ENCODE results near the gene ZNF672. TPM values are rescaled to one million over a fixed set of nuclear protein-coding genes. Genes with fewer than 3 reads are reported as not detected.
A peak's percentile ranks its signal among the peaks of the same experiment; 100 is the strongest.

ZNF672 gene
- total RNA-seq, 1 donor from 2014 or later, result 36.1 TPM

DNA sequence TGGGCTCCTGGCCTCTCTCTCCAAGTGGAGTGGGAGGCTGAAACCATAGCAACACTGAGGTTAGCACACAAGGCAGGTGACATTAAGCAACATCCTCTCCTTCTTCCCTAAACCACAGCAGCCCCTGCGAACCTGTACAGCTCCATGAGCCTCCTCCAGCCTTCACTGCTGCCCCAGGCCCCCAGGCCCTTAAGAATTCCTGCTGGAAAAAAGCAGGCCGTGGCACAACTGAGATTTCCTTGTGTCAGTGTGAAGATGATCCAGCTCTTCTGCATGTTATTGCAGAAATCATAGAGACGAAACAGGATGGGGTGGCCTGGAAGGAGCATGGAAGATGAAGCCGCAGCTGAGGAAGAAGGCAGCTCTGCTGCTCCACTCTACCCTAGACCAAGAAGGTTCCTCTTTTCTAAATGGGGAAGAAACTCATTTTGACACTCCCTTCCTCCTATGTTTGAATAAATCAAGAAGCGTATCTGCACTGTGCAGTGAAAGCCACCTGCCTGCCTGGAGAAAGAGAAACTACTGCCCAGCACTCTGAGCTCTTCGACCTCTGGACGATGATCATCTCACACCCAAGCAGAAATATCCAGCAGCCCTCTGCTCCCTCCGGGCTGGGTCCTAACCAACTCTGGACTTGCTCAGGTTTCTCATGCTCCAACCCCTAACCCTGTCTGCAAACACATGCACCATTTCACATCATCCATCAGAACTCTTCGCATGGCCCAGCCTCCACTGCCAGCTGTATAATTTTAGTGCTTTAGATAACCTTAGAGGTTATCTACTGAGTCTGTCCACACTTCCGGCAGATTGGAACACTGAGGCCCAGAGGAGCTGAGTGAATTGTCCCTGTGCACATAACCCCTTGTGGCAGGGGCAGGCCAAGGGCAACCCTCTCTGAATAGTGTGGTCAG is 33.0 kb upstream of the ZNF672 start:
- Mint-ChIP-seq H3K4me3 (no peak overlapping the region), H3K27ac (no peak overlapping the region), H3K4me1 (no peaks in the 10 kb centered on the region), H3K36me3 (peaks cover 1% of the 10 kb centered on the region), H3K27me3 (ENCODE audit: low read depth) (no peaks in the 10 kb centered on the region), H3K9me3 (peaks cover 24% of the 10 kb centered on the region)
- TF ChIP-seq, protein P1, sequence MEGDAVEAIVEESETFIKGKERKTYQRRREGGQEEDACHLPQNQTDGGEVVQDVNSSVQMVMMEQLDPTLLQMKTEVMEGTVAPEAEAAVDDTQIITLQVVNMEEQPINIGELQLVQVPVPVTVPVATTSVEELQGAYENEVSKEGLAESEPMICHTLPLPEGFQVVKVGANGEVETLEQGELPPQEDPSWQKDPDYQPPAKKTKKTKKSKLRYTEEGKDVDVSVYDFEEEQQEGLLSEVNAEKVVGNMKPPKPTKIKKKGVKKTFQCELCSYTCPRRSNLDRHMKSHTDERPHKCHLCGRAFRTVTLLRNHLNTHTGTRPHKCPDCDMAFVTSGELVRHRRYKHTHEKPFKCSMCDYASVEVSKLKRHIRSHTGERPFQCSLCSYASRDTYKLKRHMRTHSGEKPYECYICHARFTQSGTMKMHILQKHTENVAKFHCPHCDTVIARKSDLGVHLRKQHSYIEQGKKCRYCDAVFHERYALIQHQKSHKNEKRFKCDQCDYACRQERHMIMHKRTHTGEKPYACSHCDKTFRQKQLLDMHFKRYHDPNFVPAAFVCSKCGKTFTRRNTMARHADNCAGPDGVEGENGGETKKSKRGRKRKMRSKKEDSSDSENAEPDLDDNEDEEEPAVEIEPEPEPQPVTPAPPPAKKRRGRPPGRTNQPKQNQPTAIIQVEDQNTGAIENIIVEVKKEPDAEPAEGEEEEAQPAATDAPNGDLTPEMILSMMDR (IDR thresholded peaks at IDR 0.05; ENCODE audit: unreplicated experiment), result no peak
- DNase-seq (ENCODE audit: low spot score in 2 of 2, unreplicated experiment in 2 of 2), result no peak

DNA sequence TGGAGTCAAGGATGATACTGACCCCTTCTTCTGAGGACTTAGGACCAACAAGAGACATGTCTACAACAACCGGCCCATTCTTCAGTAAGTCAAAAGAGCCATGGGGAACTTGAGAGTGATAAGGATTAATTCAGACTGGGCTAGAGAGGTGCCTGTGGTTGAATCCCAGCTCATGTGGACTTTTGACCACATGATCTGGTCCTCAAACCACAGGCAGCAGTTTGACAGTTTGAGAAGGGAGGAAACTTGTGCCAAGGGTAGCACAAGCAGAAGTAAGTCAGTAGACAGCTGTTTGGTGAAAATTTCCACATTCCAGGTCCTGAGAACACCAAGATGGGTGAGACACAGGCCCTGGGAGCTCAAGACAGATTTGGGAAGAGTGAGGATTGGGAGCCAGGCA is 32.1 kb upstream of the ZNF672 start:
- no peak for DNase-seq (ENCODE audit: low spot score in 2 of 2, unreplicated experiment in 2 of 2)
- H3K27ac Mint-ChIP-seq, result no peak overlapping the region

DNA sequence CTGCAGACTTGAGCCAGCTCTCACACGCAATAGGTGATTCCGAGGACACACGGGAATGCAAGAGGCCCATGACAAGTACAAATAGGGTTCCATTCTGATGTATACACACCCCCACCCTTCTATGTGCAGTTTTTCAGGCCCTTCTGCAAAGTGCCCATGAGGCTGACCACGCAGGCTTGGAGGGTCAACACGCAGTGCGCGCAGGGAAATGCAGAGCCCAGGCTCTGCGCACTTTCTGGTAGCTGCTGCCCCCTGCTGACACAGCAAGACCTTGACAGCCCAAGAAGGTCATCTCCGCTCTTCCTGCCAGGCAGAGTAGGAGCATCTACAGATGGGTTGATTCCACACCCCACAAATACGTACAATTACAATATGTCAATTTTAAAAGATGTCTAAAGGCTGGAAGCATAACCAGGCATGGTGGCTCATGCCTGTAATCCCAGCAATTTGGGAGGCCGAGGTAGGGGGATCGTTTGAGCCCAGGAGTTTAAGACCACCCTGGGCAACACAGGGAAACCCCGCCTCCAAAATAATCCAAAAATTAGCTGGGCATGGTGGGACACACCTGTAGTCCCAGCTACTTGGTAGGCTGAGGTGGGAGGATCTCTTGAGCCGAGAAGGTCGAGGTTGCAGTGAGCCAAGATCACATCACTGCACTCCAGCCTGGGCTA is 30.8 kb upstream of the ZNF672 start:
- no peak for DNase-seq (ENCODE audit: low spot score in 2 of 2, unreplicated experiment in 2 of 2)
- TF ChIP-seq, protein P1 (IDR thresholded peaks at IDR 0.05; ENCODE audit: unreplicated experiment), result peak; percentile 32
- Mint-ChIP-seq H3K4me1 (no peaks in the 10 kb centered on the region), H3K27me3 (ENCODE audit: low read depth) (no peaks in the 10 kb centered on the region), H3K9me3 (peaks cover 7% of the 10 kb centered on the region), H3K4me3 (no peak overlapping the region), H3K27ac (no peak overlapping the region), H3K36me3 (peaks cover 6% of the 10 kb centered on the region)

More for the DNA sequence above, 32.1 kb upstream of the ZNF672 start:
- TF ChIP-seq, protein P1 (IDR thresholded peaks at IDR 0.05; ENCODE audit: unreplicated experiment), result no peak
- Mint-ChIP-seq H3K4me1 (no peaks in the 10 kb centered on the region), H3K9me3 (peaks cover 18% of the 10 kb centered on the region), H3K36me3 (peaks cover 1% of the 10 kb centered on the region), H3K4me3 (no peak overlapping the region), H3K27me3 (ENCODE audit: low read depth) (no peaks in the 10 kb centered on the region)

DNA sequence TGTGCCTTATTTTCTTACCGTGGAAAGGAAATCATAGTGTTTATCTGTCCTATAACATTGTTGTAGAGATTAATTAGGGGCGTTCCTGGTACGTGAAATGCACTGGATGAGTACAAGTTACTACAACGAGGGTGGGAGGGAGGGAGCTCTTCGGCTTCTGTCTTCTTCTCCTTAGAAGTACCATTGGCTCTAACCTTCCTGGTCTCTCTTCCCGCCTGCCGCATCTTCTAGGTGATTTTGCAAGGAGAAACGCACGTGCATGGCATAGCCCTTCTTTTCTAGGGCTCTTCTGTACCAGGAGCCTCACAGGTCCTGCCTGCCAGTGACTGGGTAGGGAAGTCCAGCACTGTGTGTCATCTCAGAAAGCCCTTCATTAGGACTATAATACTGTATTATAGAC is 29.1 kb upstream of the ZNF672 start:
- Mint-ChIP-seq H3K4me1 (no peaks in the 10 kb centered on the region), H3K36me3 (peaks cover 17% of the 10 kb centered on the region), H3K27me3 (ENCODE audit: low read depth) (no peaks in the 10 kb centered on the region), H3K27ac (no peak overlapping the region), H3K4me3 (no peak overlapping the region), H3K9me3 (peaks cover under 1% of the 10 kb centered on the region)
- TF ChIP-seq, protein P1 (IDR thresholded peaks at IDR 0.05; ENCODE audit: unreplicated experiment), result no peak
- no peak for DNase-seq (ENCODE audit: low spot score in 2 of 2, unreplicated experiment in 2 of 2)

DNA sequence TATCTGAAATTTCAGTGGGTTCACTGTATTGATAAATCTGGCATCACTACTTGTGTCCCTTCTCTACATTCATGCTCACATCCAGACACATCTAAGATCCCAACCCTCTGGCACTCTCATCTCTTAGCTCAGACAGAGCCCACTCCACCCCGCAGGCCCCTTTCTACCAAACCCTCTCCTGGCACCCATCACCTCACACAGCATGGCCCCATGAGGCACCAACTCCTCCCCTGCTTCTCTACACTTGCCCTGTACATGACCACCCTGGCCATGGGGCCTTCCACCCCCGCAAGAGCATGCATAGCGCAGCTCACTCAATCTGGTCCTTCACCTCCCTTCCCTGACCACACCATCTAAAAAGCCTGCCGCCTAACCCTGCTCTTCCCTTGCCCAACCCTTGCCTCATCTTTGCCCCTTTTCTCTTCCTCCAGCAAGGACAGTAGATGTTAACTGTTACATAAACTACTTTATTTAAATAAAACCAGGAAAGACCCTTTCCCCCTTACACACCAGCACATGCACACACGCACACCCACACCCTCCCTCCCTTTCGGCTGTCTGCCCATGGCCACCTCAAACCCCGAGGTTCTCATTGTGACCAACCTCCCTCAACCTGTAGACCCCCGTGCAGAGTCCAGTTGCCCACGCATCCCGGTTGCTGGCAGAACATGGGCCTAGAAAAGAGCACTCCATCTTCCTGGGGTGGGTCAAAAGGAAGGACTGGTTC is 27.9 kb upstream of the ZNF672 start:
- Mint-ChIP-seq H3K27ac (no peak overlapping the region), H3K4me1 (no peaks in the 10 kb centered on the region), H3K27me3 (ENCODE audit: low read depth) (no peaks in the 10 kb centered on the region)

More for the DNA sequence above, 27.9 kb upstream of the ZNF672 start:
- no peak for DNase-seq (ENCODE audit: low spot score in 2 of 2, unreplicated experiment in 2 of 2)
- no peak overlapping the region for H3K4me3 Mint-ChIP-seq
- H3K36me3 Mint-ChIP-seq, result peaks cover 23% of the 10 kb centered on the region
- TF ChIP-seq, protein P1 (IDR thresholded peaks at IDR 0.05; ENCODE audit: unreplicated experiment), result no peak
- H3K9me3 Mint-ChIP-seq, result no peaks in the 10 kb centered on the region

Measured in mesothelial cell of epicardium (in vitro differentiated cells).